ENCODE data around the gene CDYL2. TPM values are rescaled to one million over a fixed set of nuclear protein-coding genes. Genes with fewer than 3 reads are reported as not detected.

Gene CDYL2
- 1 to 10 TPM; 3.2 to 5.1 (median 4.2) TPM for total RNA-seq
- 0.77 TPM for polyA plus RNA-seq
- long read RNA-seq, donor 1, partial matches to known transcripts: 0 of 1 reads
- long read RNA-seq, donor 1, other reads (novel, unspliced or antisense): 1 of 1 reads
- long read RNA-seq, donor 2: 0 reads
- long read RNA-seq, donor 3: 0 reads
- long read RNA-seq, donor 4: 0 reads

- H3K4me1 ChIP-seq (ENCODE audit: control insufficient read depth, insufficient read depth, low read length): no peaks in the 10 kb centered on the region
- H3K27me3 ChIP-seq (ENCODE audit: control insufficient read depth, insufficient read depth): no peaks in the 10 kb centered on the region
- no peaks in the 10 kb centered on the region for H3K9me3 ChIP-seq (ENCODE audit: control insufficient read depth, low read length)
- WGBS: 6% methylated on average over 63 of the region's 63 CpGs
- peak within 1 kb of the TSS; percentile 53 for H3K4me3 ChIP-seq (ENCODE audit: low read length)
- DNase-seq (peak; percentile 55 to 82 (median 76)), ATAC-seq (peak; percentile 88 to 89)
- no peak within 1 kb of the TSS for H3K27ac ChIP-seq (ENCODE audit: low read length)
- intact Hi-C loops (cut with DNase I): no loop called here
Observed at GRCh38 chr16:80804526-80805383, at the start of gene CDYL2. TSS of gene CDYL2 (minus strand) at chr16:80804598. CDS start at chr16:80804173, 425 bp downstream.

GRCh38 chr16:80852261-80852872, 48.0 kb upstream of the CDYL2 start:
- intact Hi-C loops (cut with DNase I): no loop called here
- DNase-seq (peak in 1 of 3 donors; percentile 39), ATAC-seq (no peak)
- no peaks in the 10 kb centered on the region for H3K27me3 ChIP-seq (ENCODE audit: control insufficient read depth, insufficient read depth)
- no peak overlapping the region for H3K4me3 ChIP-seq (ENCODE audit: low read length)
- no peaks in the 10 kb centered on the region for H3K4me1 ChIP-seq (ENCODE audit: control insufficient read depth, insufficient read depth, low read length)
- no peaks in the 10 kb centered on the region for H3K9me3 ChIP-seq (ENCODE audit: control insufficient read depth, low read length)
- 87% methylated on average over 5 of the region's 5 CpGs for WGBS
- H3K27ac ChIP-seq (ENCODE audit: low read length): no peak overlapping the region

GRCh38 chr16:80851831-80852230, 47.4 kb upstream of the CDYL2 start:
- intact Hi-C loops (cut with DNase I): no loop called here
- Histone ChIP-seq H3K4me3 (ENCODE audit: low read length) (no peak overlapping the region), H3K27me3 (ENCODE audit: control insufficient read depth, insufficient read depth) (no peaks in the 10 kb centered on the region), H3K27ac (ENCODE audit: low read length) (no peak overlapping the region), H3K9me3 (ENCODE audit: control insufficient read depth, low read length) (no peaks in the 10 kb centered on the region), H3K4me1 (ENCODE audit: control insufficient read depth, insufficient read depth, low read length) (no peaks in the 10 kb centered on the region)
- DNase-seq (no peak), ATAC-seq (no peak)
- 42% methylated on average over 6 of the region's 6 CpGs for WGBS

- H3K27me3 ChIP-seq (ENCODE audit: control insufficient read depth, insufficient read depth): no peaks in the 10 kb centered on the region
- no peak overlapping the region for H3K4me3 ChIP-seq (ENCODE audit: low read length)
- intact Hi-C loops (cut with DNase I): no loop called here
- DNase-seq: no peak
- no peaks in the 10 kb centered on the region for H3K4me1 ChIP-seq (ENCODE audit: control insufficient read depth, insufficient read depth, low read length)
- H3K27ac ChIP-seq (ENCODE audit: low read length): no peak overlapping the region
- H3K9me3 ChIP-seq (ENCODE audit: control insufficient read depth, low read length): no peaks in the 10 kb centered on the region
- ATAC-seq: no peak
Observed at GRCh38 chr16:80850757-80851156, 46.4 kb upstream of the CDYL2 start.

GRCh38 chr16:80848862-80849261, 44.5 kb upstream of the CDYL2 start:
- intact Hi-C loops (cut with DNase I): no loop called here
- no peaks in the 10 kb centered on the region for H3K27me3 ChIP-seq (ENCODE audit: control insufficient read depth, insufficient read depth)
- H3K9me3 ChIP-seq (ENCODE audit: control insufficient read depth, low read length): no peaks in the 10 kb centered on the region
- ATAC-seq (no peak), DNase-seq (no peak)
- no peak overlapping the region for H3K27ac ChIP-seq (ENCODE audit: low read length)
- H3K4me1 ChIP-seq (ENCODE audit: control insufficient read depth, insufficient read depth, low read length): no peaks in the 10 kb centered on the region
- 88% methylated on average over 1 of the region's 1 CpG for WGBS
- no peak overlapping the region for H3K4me3 ChIP-seq (ENCODE audit: low read length)

GRCh38 chr16:80846680-80847079, 42.3 kb upstream of the CDYL2 start:
- no peak for ATAC-seq
- no peaks in the 10 kb centered on the region for H3K4me1 ChIP-seq (ENCODE audit: control insufficient read depth, insufficient read depth, low read length)
- no peak overlapping the region for H3K27ac ChIP-seq (ENCODE audit: low read length)

GRCh38 chr16:80846275-80846674, 41.9 kb upstream of the CDYL2 start:
- Histone ChIP-seq H3K27ac (ENCODE audit: low read length) (no peak overlapping the region), H3K4me1 (ENCODE audit: control insufficient read depth, insufficient read depth, low read length) (no peaks in the 10 kb centered on the region), H3K4me3 (ENCODE audit: low read length) (no peak overlapping the region), H3K27me3 (ENCODE audit: control insufficient read depth, insufficient read depth) (no peaks in the 10 kb centered on the region), H3K9me3 (ENCODE audit: control insufficient read depth, low read length) (peaks cover 2% of the 10 kb centered on the region)
- intact Hi-C loops (cut with DNase I): no loop called here
- no peak for ATAC-seq
- 88% methylated on average over 8 of the region's 8 CpGs for WGBS
- DNase-seq: no peak

More at GRCh38 chr16:80846680-80847079, 42.3 kb upstream of the CDYL2 start:
- H3K9me3 ChIP-seq (ENCODE audit: control insufficient read depth, low read length): peaks cover 2% of the 10 kb centered on the region
- WGBS: 64% methylated on average over 3 of the region's 3 CpGs
- intact Hi-C loops (cut with DNase I): no loop called here
- DNase-seq: no peak
- no peaks in the 10 kb centered on the region for H3K27me3 ChIP-seq (ENCODE audit: control insufficient read depth, insufficient read depth)
- H3K4me3 ChIP-seq (ENCODE audit: low read length): no peak overlapping the region

- Histone ChIP-seq H3K27ac (ENCODE audit: low read length) (no peak overlapping the region), H3K4me1 (ENCODE audit: control insufficient read depth, insufficient read depth, low read length) (no peaks in the 10 kb centered on the region), H3K27me3 (ENCODE audit: control insufficient read depth, insufficient read depth) (no peaks in the 10 kb centered on the region), H3K4me3 (ENCODE audit: low read length) (no peak overlapping the region), H3K9me3 (ENCODE audit: control insufficient read depth, low read length) (peaks cover 2% of the 10 kb centered on the region)
- intact Hi-C loops (cut with DNase I): no loop called here
- 61% methylated on average over 1 of the region's 1 CpG for WGBS
- no peak for DNase-seq
- no peak for ATAC-seq
Observed at GRCh38 chr16:80844395-80844794, 40.0 kb upstream of the CDYL2 start.

GRCh38 chr16:80841231-80841630, 36.8 kb upstream of the CDYL2 start:
- ATAC-seq: no peak
- H3K4me3 ChIP-seq (ENCODE audit: low read length): no peak overlapping the region
- no peaks in the 10 kb centered on the region for H3K4me1 ChIP-seq (ENCODE audit: control insufficient read depth, insufficient read depth, low read length)
- H3K27me3 ChIP-seq (ENCODE audit: control insufficient read depth, insufficient read depth): no peaks in the 10 kb centered on the region
- peaks cover 2% of the 10 kb centered on the region for H3K9me3 ChIP-seq (ENCODE audit: control insufficient read depth, low read length)
- H3K27ac ChIP-seq (ENCODE audit: low read length): no peak overlapping the region
- intact Hi-C loops (cut with DNase I): no loop called here
- no peak for DNase-seq

GRCh38 chr16:80837533-80838147, 33.2 kb upstream of the CDYL2 start:
- H3K9me3 ChIP-seq (ENCODE audit: control insufficient read depth, low read length): no peaks in the 10 kb centered on the region
- ATAC-seq: no peak
- H3K27me3 ChIP-seq (ENCODE audit: control insufficient read depth, insufficient read depth): no peaks in the 10 kb centered on the region
- WGBS: 82% methylated on average over 9 of the region's 9 CpGs
- H3K4me3 ChIP-seq (ENCODE audit: low read length): no peak overlapping the region
- no peak overlapping the region for H3K27ac ChIP-seq (ENCODE audit: low read length)
- DNase-seq: no peak
- intact Hi-C loops (cut with DNase I): no loop called here
- no peaks in the 10 kb centered on the region for H3K4me1 ChIP-seq (ENCODE audit: control insufficient read depth, insufficient read depth, low read length)

- Histone ChIP-seq H3K4me1 (ENCODE audit: control insufficient read depth, insufficient read depth, low read length) (no peaks in the 10 kb centered on the region), H3K4me3 (ENCODE audit: low read length) (no peak overlapping the region), H3K9me3 (ENCODE audit: control insufficient read depth, low read length) (no peaks in the 10 kb centered on the region), H3K27me3 (ENCODE audit: control insufficient read depth, insufficient read depth) (no peaks in the 10 kb centered on the region), H3K27ac (ENCODE audit: low read length) (no peak overlapping the region)
- intact Hi-C loops (cut with DNase I): no loop called here
- ATAC-seq (no peak), DNase-seq (no peak)
- WGBS: 74% methylated on average over 4 of the region's 4 CpGs
Observed at GRCh38 chr16:80836846-80837245, 32.4 kb upstream of the CDYL2 start.
